GM12801 (cell line): ENCODE data around the gene UCK2.

Experiments used
- CTCF ChIP-seq: IDR thresholded peaks from one replicate; pipeline ENCODE4 v1.5.1; 2011; ENCODE audit warnings: control low read depth; ENCODE audit not compliant: insufficient read length; ENCODE audit errors: extremely low read depth

The UCK2 gene

GRCh38 chr1:165858967-165859845 is 31.8 kb downstream of the UCK2 start:
- no peak for TF ChIP-seq CTCF

- TF ChIP-seq CTCF = no peak
Measured at GRCh38 chr1:165860065-165860464, 32.7 kb downstream of the UCK2 start.

- TF ChIP-seq CTCF = no peak
Measured at GRCh38 chr1:165861911-165862310, 34.5 kb downstream of the UCK2 start.

GRCh38 chr1:165862448-165862847 is 35.0 kb downstream of the UCK2 start:
- TF ChIP-seq CTCF = no peak

GRCh38 chr1:165863346-165863745 is 35.9 kb downstream of the UCK2 start:
- no peak for TF ChIP-seq CTCF

- no peak for TF ChIP-seq CTCF
Measured at GRCh38 chr1:165865633-165866340, 38.4 kb downstream of the UCK2 start.

- TF ChIP-seq CTCF = no peak
Measured at GRCh38 chr1:165869343-165869742, 41.9 kb downstream of the UCK2 start.
